B cell (primary cell): ENCODE data around the gene CDC25B.

Experiments used
- EZH2 ChIP-seq: IDR thresholded peaks from 2 replicates; pipeline ENCODE4 v1.6.1; 2012; ENCODE audit warnings: borderline replicate concordance, low read depth, mild to moderate bottlenecking, moderate library complexity, low read length; ENCODE audit not compliant: insufficient read depth, poor library complexity, severe bottlenecking
- TF ChIP-seq, protein P1 (sequence below): fragments of 200-600 bp; IDR thresholded peaks from one replicate; pipeline ENCODE4 v1.8.0; 2022; ENCODE audit warnings: antibody characterized with exemption, mild to moderate bottlenecking

DNA sequence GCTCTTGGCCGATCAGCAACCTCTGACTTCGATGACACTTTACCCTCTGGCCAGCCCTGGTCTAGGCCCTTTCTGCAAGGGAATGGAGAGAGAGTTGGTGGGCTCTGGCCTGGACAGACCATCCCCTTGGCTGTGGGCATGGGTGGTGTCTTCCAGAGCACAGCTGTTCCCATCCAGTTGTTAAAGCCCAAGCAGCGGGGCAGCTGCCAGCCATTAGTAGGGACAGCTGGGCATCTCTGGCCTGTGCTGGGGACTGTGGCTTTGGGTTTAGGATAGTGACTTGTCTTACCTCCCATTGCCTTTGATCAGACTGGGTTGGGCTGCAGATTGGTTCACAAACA, 2.8 kb downstream of the CDC25B start:
- TF ChIP-seq, protein P1, sequence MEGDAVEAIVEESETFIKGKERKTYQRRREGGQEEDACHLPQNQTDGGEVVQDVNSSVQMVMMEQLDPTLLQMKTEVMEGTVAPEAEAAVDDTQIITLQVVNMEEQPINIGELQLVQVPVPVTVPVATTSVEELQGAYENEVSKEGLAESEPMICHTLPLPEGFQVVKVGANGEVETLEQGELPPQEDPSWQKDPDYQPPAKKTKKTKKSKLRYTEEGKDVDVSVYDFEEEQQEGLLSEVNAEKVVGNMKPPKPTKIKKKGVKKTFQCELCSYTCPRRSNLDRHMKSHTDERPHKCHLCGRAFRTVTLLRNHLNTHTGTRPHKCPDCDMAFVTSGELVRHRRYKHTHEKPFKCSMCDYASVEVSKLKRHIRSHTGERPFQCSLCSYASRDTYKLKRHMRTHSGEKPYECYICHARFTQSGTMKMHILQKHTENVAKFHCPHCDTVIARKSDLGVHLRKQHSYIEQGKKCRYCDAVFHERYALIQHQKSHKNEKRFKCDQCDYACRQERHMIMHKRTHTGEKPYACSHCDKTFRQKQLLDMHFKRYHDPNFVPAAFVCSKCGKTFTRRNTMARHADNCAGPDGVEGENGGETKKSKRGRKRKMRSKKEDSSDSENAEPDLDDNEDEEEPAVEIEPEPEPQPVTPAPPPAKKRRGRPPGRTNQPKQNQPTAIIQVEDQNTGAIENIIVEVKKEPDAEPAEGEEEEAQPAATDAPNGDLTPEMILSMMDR, result no peak
- no peak for TF ChIP-seq EZH2
